Uterus (tissue), 2 donors: ENCODE data around the gene RPRD1B.

Experiments used
- POLR2A ChIP-seq, 2 donors: fragments of 450-650 bp; IDR thresholded peaks; one replicate each; pipeline ENCODE4 v1.6.1; 2016; ENCODE audit warnings: antibody characterized with exemption in 2 of 2, mild to moderate bottlenecking in 1 of 2, moderate library complexity in 1 of 2
- TF ChIP-seq, protein P1 (sequence below), 4 experiments: fragments of 200-600 bp in 2 of 4; fragments of 450-650 bp in 2 of 4; sonication (generic) in 2 of 4; IDR thresholded peaks; one replicate each; pipeline ENCODE4 v1.5.1; 2016 to 2019; ENCODE audit warnings: antibody characterized with exemption in 4 of 4, mild to moderate bottlenecking in 2 of 4, moderate library complexity in 1 of 4

DNA sequence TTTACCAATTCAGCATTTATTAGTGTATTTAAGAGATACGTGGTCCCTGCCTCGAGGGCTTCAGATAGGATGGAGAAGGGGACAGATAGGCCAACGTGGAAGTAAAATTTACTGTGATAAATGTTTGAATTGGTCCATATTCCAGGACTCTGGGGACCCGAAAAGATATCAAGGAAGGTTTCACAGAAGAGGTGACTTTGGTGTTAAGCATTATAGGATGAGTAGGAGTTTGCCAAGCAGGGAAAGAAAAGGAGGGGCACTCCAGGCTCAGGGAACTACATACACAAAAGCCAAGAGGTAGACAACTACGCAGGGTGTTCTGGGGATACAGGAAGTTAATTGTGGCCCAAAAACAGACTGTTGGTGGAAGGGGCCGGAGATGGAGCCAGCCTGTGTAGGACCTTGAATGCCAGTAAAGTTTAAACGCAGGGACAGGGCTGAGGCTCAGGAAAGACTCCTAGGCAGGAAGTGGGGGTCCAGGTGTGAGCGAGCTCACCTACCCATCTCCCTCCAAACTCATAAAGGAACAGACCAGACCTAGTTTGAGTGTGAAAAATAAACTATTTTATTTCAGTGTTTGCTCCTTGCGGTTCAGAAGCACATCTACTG, 94.5 kb downstream of the RPRD1B start:
- TF ChIP-seq, protein P1, sequence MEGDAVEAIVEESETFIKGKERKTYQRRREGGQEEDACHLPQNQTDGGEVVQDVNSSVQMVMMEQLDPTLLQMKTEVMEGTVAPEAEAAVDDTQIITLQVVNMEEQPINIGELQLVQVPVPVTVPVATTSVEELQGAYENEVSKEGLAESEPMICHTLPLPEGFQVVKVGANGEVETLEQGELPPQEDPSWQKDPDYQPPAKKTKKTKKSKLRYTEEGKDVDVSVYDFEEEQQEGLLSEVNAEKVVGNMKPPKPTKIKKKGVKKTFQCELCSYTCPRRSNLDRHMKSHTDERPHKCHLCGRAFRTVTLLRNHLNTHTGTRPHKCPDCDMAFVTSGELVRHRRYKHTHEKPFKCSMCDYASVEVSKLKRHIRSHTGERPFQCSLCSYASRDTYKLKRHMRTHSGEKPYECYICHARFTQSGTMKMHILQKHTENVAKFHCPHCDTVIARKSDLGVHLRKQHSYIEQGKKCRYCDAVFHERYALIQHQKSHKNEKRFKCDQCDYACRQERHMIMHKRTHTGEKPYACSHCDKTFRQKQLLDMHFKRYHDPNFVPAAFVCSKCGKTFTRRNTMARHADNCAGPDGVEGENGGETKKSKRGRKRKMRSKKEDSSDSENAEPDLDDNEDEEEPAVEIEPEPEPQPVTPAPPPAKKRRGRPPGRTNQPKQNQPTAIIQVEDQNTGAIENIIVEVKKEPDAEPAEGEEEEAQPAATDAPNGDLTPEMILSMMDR (IDR thresholded peaks at IDR 0.05), result no peak
- TF ChIP-seq POLR2A (IDR thresholded peaks at IDR 0.05), result no peak
